ENCODE measurements around the gene ACTL8.

The ACTL8 gene

DNA sequence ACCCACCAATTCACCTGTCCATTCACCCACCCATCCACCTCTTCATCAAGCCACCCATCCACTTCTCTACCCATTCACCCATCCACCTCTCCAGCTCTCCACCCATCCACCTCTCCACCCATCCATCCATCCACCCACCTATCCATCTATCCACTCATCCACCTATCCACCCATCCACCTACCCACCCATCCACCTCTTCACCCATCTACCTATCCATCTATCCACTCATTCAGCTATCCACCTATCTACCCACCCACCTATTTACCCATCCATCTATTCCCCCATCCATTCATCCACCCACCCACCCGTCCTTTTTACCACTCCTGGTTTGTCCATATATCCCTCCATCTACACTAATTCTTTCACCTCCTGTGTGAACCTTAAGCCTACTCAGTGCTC lies 105.7 kb downstream of the ACTL8 start:
- TF ChIP-seq, protein P1, sequence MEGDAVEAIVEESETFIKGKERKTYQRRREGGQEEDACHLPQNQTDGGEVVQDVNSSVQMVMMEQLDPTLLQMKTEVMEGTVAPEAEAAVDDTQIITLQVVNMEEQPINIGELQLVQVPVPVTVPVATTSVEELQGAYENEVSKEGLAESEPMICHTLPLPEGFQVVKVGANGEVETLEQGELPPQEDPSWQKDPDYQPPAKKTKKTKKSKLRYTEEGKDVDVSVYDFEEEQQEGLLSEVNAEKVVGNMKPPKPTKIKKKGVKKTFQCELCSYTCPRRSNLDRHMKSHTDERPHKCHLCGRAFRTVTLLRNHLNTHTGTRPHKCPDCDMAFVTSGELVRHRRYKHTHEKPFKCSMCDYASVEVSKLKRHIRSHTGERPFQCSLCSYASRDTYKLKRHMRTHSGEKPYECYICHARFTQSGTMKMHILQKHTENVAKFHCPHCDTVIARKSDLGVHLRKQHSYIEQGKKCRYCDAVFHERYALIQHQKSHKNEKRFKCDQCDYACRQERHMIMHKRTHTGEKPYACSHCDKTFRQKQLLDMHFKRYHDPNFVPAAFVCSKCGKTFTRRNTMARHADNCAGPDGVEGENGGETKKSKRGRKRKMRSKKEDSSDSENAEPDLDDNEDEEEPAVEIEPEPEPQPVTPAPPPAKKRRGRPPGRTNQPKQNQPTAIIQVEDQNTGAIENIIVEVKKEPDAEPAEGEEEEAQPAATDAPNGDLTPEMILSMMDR (IDR thresholded peaks at IDR 0.05; ENCODE audit: insufficient read depth, missing control alignments): no peak
- no peak for FAIRE-seq

DNA sequence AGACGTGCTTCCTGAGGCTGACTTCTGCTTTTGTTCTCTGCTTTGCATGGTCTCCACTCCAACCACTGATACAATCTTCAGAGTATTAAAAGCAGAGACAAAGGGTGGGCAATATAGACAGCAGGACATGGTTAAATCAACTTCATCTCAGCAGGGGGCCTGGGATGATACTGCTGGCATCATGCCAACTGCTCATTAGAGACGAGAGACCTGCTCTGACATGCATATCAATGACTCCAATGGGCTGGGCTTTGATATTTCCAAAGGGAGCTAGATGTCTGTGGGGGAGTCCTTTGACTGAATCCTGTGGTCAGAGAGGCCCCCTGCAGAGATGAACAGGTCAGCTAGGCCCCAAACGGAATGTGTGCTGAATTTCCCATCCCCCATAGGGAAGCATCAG lies 106.6 kb downstream of the ACTL8 start:
- no peak for DNase-seq (ENCODE audit: insufficient read length, low spot score)
- TF ChIP-seq, protein P1 (IDR thresholded peaks at IDR 0.05; ENCODE audit: insufficient read depth, missing control alignments): no peak
- no peak for FAIRE-seq

More for the DNA sequence above, 105.7 kb downstream of the ACTL8 start:
- no peak for DNase-seq (ENCODE audit: insufficient read length, low spot score)

DNA sequence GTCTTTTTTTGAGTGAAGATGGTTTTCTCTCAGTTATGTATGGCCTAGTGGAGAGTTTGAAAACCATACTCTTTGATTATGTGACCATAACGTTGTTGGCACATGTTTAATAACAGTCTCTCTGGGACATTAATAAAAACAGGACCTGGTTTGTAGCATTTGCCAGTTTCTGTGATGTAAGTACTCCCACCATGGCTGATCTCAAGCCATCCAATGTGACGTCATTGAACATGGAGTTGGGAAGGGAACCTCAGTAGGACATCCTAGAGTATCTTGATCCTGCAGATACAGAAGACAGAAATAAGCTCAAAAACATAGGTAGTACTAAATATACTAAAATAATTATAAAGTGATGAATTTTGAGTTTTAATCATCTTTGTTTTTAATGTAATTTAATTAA lies 107.0 kb downstream of the ACTL8 start:
- DNase-seq (ENCODE audit: insufficient read length, low spot score): no peak
- FAIRE-seq: no peak
- TF ChIP-seq, protein P1 (IDR thresholded peaks at IDR 0.05; ENCODE audit: insufficient read depth, missing control alignments): no peak

DNA sequence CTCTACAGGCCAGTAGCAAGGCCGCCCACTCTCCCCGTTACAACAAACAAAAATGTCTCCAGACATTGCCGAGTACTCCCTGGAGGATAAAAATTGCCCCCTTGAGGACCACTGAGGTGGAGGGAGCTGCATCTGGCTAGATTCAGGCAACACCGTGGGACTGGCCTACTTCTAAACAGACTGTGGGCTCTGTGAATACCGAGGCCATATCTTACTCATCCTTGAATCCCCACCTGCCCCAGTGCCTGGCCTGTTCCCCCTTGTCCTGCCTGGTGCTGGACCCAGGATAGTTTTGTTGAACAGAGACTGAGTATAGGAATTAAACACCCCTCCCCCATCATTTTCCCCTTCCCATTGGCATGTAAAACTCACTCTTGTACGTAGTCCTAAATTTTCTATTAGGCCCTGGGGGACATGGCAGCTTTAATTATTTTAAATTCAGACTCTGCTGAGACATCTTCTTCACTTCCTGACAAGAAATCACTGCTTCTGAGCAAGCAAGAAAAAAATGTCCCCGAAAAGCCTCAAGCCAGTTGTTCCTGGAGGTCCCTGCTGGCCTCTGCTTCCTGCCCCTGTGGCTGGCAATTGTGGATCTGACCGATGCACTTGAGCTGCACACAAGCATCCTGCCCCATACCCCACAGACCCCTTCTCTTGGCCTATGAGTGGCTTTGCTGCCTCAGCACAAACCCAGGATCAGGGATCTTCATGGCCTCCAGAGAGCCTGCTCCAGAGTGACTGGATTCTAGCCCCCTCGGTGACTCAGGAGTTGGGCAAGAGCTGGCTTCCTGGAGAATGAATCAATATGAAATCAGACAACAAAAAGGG lies 111.0 kb downstream of the ACTL8 start:
- DNase-seq (ENCODE audit: insufficient read length, low spot score): no peak
- no peak for FAIRE-seq
- TF ChIP-seq, protein P1 (IDR thresholded peaks at IDR 0.05; ENCODE audit: insufficient read depth, missing control alignments): no peak

DNA sequence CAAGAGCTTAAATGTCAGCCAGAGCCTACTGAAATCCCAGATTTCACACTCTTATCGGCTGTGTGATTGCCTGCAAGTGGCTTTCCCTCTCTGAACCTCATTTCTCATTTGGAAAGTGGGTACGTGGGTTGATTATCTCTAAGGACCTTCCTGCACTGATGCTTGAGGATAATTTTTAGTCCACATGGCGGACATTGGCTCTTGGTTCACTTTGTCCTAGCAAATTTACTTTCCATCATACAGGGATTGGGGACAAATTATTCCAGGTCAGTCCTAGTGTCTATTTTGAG lies 111.6 kb downstream of the ACTL8 start:
- no peak for DNase-seq (ENCODE audit: insufficient read length, low spot score)
- TF ChIP-seq, protein P1 (IDR thresholded peaks at IDR 0.05; ENCODE audit: insufficient read depth, missing control alignments): no peak
- FAIRE-seq: no peak

- TF ChIP-seq, protein P1 (IDR thresholded peaks at IDR 0.05; ENCODE audit: insufficient read depth, missing control alignments): no peak
- FAIRE-seq (no peak), DNase-seq (ENCODE audit: insufficient read length, low spot score) (no peak)
Observed at GRCh38 chr1:17867470-17867869, 112.3 kb downstream of the ACTL8 start.

DNA sequence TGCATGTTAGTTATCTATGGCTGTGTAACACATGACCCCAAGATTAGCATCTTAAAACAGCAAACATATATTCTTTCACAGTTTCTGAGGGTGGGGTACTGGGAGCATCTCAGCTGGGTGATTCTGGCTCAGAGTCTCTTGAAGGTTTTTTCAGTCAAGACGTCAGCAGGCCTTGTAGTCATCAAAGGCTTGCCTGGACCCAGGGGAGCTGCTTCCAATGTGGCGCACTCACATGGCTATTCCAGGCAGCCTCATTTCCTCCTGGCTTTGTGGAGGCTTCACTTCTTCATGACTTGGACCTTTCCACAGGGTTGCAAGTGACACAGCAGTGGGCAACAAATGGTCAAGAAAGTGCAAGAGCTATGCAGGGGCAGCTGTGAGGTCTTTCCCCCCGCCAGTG lies 114.7 kb downstream of the ACTL8 start:
- FAIRE-seq: no peak
- TF ChIP-seq, protein P1 (IDR thresholded peaks at IDR 0.05; ENCODE audit: insufficient read depth, missing control alignments): no peak
- DNase-seq (ENCODE audit: insufficient read length, low spot score): no peak

All from D721Med (cell line).